Subcutaneous adipose tissue (tissue), 4 donors: ENCODE results near the gene MS4A12. TPM values are rescaled to one million over a fixed set of nuclear protein-coding genes. Genes with fewer than 3 reads are reported as not detected.

ENCODE experiments used
- total RNA-seq, 4 donors: library from RNA; depleted of rRNA; stranded (reverse); fragments of >200 nt; gene quantifications; one replicate each; pipeline ENCODE4 v1.1.0, GENCODE V29; 2016
- TF ChIP-seq, protein P1 (sequence below): fragments of 450-650 bp; IDR thresholded peaks from one replicate; pipeline ENCODE4 v1.5.1; 2016; ENCODE audit warnings: low read depth, mild to moderate bottlenecking, control low read depth, antibody characterized with exemption, moderate library complexity

Gene MS4A12
- total RNA-seq, 4 donors from 2014 or later = not detected

DNA sequence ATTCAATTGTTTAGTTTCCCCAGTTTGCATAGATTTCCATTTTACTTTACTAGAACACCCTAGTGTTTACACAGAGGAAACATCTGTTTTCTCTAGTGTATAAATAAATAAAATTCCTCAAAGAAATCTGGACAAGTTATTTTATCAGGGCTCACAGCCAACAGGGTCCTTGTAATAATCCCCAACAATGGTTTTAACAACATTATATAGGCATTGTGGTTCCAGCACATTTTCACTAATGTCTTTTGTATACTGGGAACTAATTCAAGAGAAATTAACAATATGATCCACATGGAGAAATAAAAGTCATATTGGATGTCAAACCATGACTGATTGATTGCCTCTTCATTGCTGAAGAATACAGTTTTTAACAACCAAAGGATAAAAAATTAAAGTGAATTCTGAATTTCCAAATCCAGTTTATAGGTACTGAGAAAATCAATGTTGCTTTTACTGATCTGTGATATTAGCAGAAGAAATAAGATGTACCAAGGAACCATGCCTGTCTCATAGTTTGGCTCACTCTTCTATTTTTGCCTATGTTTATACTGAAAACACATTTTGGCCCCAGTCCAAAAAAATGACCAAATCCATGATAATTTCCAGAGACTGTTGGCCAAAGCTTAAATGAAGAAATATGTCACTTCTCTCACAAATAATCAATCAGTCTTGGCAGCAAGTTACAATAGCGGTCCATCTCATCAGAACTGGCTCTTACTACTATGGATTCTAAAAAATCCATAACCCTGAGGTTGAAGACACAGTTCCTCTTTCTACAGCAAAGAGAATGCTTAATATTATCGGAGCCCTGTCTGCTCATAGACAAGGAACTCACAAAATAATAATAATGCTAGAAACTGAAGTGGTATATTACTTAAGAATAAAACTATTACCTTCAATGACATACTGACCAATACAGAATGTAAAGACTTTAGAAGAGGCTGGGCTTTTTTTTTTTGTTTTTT lies 21.2 kb downstream of the MS4A12 start:
- TF ChIP-seq, protein P1, sequence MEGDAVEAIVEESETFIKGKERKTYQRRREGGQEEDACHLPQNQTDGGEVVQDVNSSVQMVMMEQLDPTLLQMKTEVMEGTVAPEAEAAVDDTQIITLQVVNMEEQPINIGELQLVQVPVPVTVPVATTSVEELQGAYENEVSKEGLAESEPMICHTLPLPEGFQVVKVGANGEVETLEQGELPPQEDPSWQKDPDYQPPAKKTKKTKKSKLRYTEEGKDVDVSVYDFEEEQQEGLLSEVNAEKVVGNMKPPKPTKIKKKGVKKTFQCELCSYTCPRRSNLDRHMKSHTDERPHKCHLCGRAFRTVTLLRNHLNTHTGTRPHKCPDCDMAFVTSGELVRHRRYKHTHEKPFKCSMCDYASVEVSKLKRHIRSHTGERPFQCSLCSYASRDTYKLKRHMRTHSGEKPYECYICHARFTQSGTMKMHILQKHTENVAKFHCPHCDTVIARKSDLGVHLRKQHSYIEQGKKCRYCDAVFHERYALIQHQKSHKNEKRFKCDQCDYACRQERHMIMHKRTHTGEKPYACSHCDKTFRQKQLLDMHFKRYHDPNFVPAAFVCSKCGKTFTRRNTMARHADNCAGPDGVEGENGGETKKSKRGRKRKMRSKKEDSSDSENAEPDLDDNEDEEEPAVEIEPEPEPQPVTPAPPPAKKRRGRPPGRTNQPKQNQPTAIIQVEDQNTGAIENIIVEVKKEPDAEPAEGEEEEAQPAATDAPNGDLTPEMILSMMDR = no peak

DNA sequence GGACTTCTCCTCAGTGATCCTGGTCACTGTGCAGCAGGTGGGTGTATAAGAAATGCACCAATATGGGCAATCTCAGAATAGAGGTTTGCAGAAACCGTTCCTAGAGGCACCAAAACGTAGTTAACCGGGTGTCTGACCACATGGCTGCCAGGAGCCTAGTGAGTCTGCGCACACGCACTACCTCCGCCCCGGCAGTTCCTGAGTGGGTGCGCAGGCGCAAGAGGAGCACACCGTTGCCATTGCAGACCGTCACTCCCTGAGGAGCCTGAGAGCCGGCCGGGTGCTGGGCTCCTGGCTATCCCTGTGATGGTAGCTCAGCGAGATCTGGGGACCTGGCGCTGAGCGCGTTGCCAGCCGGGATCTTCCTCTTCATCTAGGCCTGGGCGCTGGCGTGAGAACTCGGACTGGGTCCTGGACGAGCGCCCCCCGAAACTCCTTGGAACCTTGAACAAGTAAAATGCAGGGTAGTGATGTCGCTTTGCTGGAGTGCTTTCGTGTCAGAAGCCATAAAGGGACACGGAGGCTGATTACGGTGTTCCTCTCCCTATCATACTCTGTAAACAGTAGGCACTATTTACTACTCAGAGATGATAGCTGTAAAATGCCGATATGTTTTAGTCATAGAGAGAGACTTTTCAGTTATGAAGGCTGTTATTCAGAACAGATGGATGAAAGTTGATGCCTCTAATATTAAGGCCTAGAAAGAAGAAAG lies 22.7 kb downstream of the MS4A12 start, which contains the start of gene MS4A13:
MS4A13 (plus strand) TSS at position 249 of the 712 bp plus-strand sequence. CDS start 2,692 bp downstream, outside the sequence.
- TF ChIP-seq, protein P1 = no peak

DNA sequence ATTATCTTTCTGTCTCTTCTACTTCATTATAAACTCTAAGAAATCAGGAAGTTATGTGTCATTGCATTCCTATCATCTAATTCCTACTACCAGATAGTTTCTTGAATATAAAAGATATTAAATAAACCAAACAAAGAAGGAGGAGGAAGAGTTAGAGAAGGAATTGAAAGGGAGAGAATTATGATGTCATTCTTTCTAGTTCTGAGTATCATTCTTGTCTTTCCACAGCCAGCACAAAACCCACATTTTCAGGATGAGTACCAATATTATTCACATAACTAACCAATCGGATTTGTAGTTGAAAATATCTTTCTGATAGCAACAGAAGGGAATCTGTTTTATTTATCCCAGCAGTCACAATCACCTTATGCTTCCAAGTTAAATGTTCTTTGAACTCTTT lies 35.9 kb downstream of the MS4A12 start:
- TF ChIP-seq, protein P1 = no peak

DNA sequence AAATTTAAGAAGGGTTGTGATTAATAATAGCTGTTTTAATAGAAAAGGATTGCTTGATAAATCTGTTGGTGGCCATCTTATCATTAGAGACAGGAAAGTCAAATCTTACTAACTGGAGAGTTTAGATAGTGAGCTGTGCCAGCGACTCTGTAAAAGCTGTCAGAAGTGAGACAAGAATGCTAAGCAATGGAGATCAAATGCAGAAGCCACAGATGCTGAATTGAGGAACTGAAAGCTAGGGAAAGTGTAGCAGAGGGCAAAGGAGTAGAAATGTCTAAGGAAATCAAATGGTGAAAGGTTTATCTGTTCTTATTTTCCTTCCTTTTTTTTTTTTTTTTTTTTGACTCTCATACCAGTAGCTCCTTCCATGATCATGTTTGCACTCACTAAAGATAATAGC lies 36.4 kb downstream of the MS4A12 start:
- TF ChIP-seq, protein P1 = no peak

DNA sequence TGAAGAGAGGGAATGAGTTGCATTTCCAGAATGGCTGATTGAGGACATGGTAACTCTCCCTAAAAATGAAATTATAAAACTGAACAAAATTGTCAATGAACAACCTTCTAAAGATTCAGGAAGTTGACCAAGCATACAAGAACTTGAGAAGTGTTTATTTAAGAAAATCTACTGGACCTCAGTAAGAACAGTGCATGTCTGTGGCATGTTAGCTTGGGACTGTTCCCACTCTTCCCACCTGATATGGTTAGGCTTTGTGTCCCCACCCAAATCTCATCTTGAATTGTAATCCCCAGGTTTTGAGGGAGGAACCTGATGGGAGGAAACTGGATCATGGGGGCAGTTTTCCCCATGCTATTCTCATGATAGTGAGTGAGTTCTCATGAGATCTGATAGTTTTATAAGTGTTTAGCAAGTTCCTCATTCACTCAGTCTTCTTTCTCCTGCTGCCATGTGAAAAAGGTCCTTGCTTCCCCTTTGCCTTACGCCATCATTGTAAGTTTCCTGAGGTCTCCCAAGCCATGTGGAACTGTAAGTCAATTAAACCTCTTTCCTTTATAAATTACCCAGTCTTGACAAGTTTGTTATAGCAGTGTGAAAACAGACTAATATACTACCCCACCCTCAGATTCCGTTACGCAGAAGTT lies 38.0 kb downstream of the MS4A12 start:
- TF ChIP-seq, protein P1 = no peak

DNA sequence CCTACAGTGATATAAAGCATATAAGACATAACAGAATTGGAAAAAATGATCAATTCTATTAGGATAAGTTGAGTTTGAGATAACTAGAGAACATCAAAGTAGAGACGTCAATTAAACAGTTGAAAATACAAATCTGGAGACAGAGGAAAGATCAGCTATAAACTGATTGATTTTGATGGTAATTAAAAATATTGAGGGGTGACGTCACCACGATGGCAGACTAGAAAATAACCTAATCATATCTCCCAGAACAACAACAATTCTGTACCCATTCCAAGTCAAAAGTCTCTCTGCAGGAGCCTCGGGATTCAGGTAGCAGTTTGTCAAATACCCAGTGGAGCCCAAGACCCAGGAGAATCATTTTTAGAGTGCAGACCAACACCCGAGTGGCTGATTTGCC lies 51.5 kb downstream of the MS4A12 start:
- TF ChIP-seq, protein P1 = no peak

Other genes starting within 250 kb of the MS4A12 start
- gene MS4A4E, start 249.6 kb upstream of the MS4A12 start, total RNA-seq = 10 to 100 TPM in 1 of 4 donors, 1 to 10 TPM in 3; 4.1 to 20.9 (median 6.1) TPM
- gene MS4A4A, start 212.1 kb upstream of the MS4A12 start, total RNA-seq = 100 to 1,000 TPM in 3 of 4 donors, 10 to 100 TPM in 1; 46.7 to 372 (median 159) TPM
- gene MS4A6E, start 165.5 kb upstream of the MS4A12 start, total RNA-seq = 100 to 1,000 TPM in 1 of 4 donors, 1 to 10 TPM in 3; 2.1 to 144 (median 3.4) TPM
- gene MS4A7, start 114.2 kb upstream of the MS4A12 start, total RNA-seq = 100 to 1,000 TPM in 3 of 4 donors, 10 to 100 TPM in 1; 47.3 to 458 (median 133) TPM
- 10 to 100 TPM in 3 of 4 donors, 1 to 10 TPM in 1; 1.7 to 32.3 (median 13.0) TPM for gene MS4A14, start 96.3 kb upstream of the MS4A12 start, total RNA-seq
- gene MS4A5, start 63.2 kb upstream of the MS4A12 start, total RNA-seq = not detected
- gene MS4A1, start 36.9 kb upstream of the MS4A12 start, total RNA-seq = 1 to 10 TPM in 1 of 4 donors, under 1 TPM in 2, not detected in 1; 0.17 to 2.4 (median 0.33) TPM
- gene MS4A13, start 22.6 kb downstream of the MS4A12 start, total RNA-seq = not detected
- gene MS4A8, start 206.8 kb downstream of the MS4A12 start, total RNA-seq = not detected
- not detected for gene MS4A18, start 231.9 kb downstream of the MS4A12 start, total RNA-seq